Inferior parietal cortex (tissue), 1 donor: ENCODE measurements around the gene TMEM161A.
"Not testable (repeated sequence)": the region's sequence is repeated elsewhere in the genome, so short reads cannot be mapped to it uniquely, and the experiment has no call there.

Experiments used
- DNase-seq: peaks from one replicate; pipeline ENCODE4 v3.0.0-alpha.2; 2016; ENCODE audit errors: extremely low spot score

Gene TMEM161A

GRCh38 chr19:19155495-19156219 is 17.4 kb upstream of the TMEM161A start:
- DNase-seq: no peak

GRCh38 chr19:19154768-19155494 is 16.7 kb upstream of the TMEM161A start:
- no peak for DNase-seq

- no peak for DNase-seq
Measured at GRCh38 chr19:19152668-19153384, 14.5 kb upstream of the TMEM161A start.

GRCh38 chr19:19151418-19151817 is 13.1 kb upstream of the TMEM161A start:
- DNase-seq: no peak

- DNase-seq: no peak
Measured at GRCh38 chr19:19149435-19149834, 11.2 kb upstream of the TMEM161A start.

- DNase-seq: not testable (repeated sequence)
Measured at GRCh38 chr19:19148504-19148903, 10.2 kb upstream of the TMEM161A start.

DNA sequence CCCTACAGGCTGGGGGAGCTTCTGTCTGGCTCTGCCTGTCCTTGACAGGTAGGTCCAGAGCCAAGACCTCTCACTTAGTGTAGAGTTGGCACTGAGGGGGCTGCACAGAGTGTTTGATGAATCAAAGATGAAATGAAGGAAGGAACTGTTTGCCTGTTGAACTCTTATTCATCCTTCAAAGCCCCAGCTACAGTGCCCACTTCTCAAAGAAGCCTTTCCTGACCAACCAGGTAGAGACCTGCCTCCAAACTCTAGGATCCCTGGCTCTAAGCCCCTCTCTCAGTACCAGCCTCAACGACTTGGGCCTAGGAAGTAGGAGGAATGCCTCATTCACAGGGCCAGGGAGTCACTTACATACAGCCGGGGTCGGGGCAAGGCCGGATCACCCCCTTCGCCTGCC is 9.1 kb upstream of the TMEM161A start:
- DNase-seq: no peak

- DNase-seq: no peak
Measured at GRCh38 chr19:19146865-19147264, 8.6 kb upstream of the TMEM161A start.

DNA sequence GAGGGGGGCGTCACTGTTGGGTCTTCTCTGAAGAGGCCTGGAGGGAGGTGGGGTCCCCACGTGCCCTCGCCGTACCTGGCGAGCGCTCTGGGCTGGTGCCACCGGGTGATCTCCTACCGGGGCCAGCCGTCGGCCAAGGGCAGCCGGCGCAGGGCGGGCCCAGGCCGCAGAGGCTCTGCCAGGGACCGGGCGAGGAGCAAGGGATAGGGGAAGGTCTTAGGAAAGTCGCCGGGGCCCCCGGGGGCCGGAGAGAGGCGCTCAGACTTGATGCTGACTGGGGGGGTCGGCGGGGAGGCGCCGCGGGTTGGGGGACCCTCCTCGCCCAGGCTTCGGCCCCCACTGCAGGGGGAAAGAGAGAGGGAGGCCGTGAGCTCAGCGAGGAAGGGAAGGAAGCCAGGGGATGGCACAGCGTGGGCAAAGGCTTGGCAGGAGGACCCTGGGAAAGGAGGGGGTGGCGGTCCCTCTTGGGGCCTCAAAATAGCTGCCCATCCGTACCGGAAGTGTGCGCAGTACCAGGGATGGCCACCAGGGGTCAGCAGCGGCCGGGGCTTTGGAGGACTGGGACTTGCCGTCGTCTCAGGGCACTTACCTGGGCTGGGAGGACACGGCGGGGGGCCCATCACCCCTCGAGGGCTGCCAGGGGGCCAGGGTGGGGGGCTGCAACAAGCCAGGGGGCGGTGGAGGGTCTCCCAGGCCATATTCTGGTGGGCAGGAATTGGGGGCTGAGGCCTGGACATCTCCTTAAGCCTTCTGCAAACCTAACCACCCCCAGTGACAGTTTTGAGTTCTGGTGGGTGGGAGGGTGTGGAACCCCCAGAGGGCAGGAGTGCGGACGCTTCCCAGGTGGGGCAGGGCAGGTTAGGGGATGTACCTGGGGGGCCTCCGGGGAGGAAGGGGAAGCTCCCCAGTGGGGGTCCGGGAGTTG is 7.7 kb upstream of the TMEM161A start:
- peak; percentile 70 for DNase-seq

GRCh38 chr19:19145281-19145680 is 7.0 kb upstream of the TMEM161A start:
- DNase-seq: no peak

GRCh38 chr19:19142347-19142746 is 4.1 kb upstream of the TMEM161A start:
- no peak for DNase-seq

GRCh38 chr19:19140476-19140875 is 2.2 kb upstream of the TMEM161A start:
- DNase-seq: no peak

GRCh38 chr19:19139876-19140229 is 1.6 kb upstream of the TMEM161A start:
- DNase-seq: no peak

DNA sequence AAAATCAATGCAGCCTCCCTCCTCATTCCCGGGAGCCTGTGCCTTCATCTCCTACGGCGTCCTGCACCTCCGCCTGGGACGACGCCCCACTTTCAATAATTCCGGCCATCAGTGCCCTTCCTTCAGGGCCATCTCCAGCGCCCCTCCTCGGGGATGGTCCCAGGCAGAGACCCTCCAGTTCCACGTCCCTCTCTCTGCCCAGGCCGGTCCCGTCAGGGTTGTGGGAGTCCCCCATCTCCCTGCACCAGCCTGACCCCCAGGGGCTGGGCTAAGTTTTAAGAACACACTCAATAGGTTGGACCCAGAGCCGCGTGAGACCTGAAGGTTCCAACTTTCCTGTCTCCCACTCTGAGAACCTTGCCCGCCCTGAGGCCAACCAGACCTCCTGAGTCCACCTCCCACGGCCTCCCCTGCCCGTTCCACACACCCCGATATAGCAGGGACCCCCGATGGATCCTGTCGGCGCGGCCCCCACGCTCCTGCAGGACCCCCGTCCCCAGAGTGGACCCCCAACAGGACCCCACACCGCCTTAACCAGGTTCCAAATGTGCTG is 646 bp downstream of the TMEM161A start:
- DNase-seq: no peak

- not testable (repeated sequence) for DNase-seq
Measured at GRCh38 chr19:19135713-19136112, 2.6 kb downstream of the TMEM161A start.

GRCh38 chr19:19134687-19135158 is 3.6 kb downstream of the TMEM161A start:
- no peak for DNase-seq

DNA sequence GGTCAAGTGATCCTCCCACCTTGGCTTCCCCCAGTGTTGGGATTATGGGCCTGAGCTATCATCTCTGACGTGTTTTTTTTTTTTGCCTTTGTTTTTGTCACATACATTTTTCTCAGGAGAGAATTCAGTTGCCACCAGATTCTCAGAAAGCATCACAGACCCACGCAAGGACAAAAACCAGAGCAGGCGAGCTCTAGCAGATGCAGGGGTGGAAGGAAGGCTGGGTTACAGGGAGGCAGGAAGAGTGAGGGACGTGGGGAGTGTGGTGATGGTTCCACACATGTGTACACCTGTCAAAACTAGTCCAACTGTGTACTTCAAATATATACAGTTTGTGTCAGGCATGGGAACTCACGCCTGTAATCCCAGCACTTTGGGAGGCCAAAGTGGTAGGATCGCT is 4.3 kb downstream of the TMEM161A start:
- DNase-seq: no peak

GRCh38 chr19:19132912-19133311 is 5.4 kb downstream of the TMEM161A start:
- DNase-seq: no peak

- DNase-seq: no peak
Measured at GRCh38 chr19:19131989-19132388, 6.3 kb downstream of the TMEM161A start.

GRCh38 chr19:19126102-19126501 is 12.2 kb downstream of the TMEM161A start:
- DNase-seq: no peak

DNA sequence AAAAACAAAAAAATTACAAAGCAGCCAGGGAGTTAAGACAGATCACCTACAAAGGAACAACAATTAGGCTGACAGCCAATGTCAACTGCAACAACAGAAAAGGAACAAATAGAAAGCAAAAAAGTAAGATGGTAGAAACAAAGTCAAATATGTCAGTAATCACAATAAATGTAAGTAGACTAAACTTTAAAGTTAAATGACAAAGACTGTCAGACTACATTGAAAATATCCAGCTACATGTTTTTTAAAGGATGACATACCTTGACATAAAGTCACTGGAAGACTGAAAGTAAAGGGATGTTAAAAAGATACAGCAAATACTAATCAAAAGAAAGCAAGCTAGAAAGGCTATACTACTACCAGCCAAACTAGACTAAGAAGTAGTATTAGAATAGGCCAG is 14.9 kb downstream of the TMEM161A start:
- no peak for DNase-seq
